HG03460 (cell line): Measurements from ENCODE around the gene LRMDA.
"Not testable (repeated sequence)": the region's sequence is repeated elsewhere in the genome, so short reads cannot be mapped to it uniquely, and the experiment has no call there.

Source experiments
- ATAC-seq: cut with Tn5 transposase; IDR thresholded peaks from one replicate; pipeline ENCODE4 v1.9.1; 2021; ENCODE audit not compliant: unreplicated experiment

Gene LRMDA

GRCh38 chr10:75764974-75765788 lies 333.8 kb downstream of the LRMDA start:
- ATAC-seq = no peak

GRCh38 chr10:75765789-75766096 lies 334.3 kb downstream of the LRMDA start:
- no peak for ATAC-seq

GRCh38 chr10:75766106-75766505 lies 334.7 kb downstream of the LRMDA start:
- no peak for ATAC-seq

GRCh38 chr10:75766752-75767151 lies 335.3 kb downstream of the LRMDA start:
- ATAC-seq = not testable (repeated sequence)

GRCh38 chr10:75770626-75771081 lies 339.2 kb downstream of the LRMDA start:
- ATAC-seq = no peak

- no peak for ATAC-seq
Measured at GRCh38 chr10:75771606-75772005, 340.2 kb downstream of the LRMDA start.

GRCh38 chr10:75772153-75772887 lies 340.9 kb downstream of the LRMDA start:
- peak; percentile 77 for ATAC-seq

GRCh38 chr10:75773231-75773780 lies 341.9 kb downstream of the LRMDA start:
- no peak for ATAC-seq

- no peak for ATAC-seq
Measured at GRCh38 chr10:75773813-75774782, 342.7 kb downstream of the LRMDA start.

GRCh38 chr10:75774783-75775490 lies 343.5 kb downstream of the LRMDA start:
- no peak for ATAC-seq

- no peak for ATAC-seq
Measured at GRCh38 chr10:75776738-75777504, 345.5 kb downstream of the LRMDA start.

- no peak for ATAC-seq
Measured at GRCh38 chr10:75778665-75779064, 347.2 kb downstream of the LRMDA start.

- no peak for ATAC-seq
Measured at GRCh38 chr10:75779276-75779675, 347.9 kb downstream of the LRMDA start.

GRCh38 chr10:75782463-75783248 lies 351.2 kb downstream of the LRMDA start:
- ATAC-seq = no peak

- ATAC-seq = no peak
Measured at GRCh38 chr10:75788394-75789205, 357.2 kb downstream of the LRMDA start.

GRCh38 chr10:75793848-75794247 lies 362.4 kb downstream of the LRMDA start:
- no peak for ATAC-seq

GRCh38 chr10:75801121-75801520 lies 369.7 kb downstream of the LRMDA start:
- no peak for ATAC-seq

GRCh38 chr10:75801661-75802060 lies 370.2 kb downstream of the LRMDA start:
- no peak for ATAC-seq
